Prostate gland (tissue), 2 donors: ENCODE measurements around the gene KRTAP1-3. TPM values are rescaled to one million over a fixed set of nuclear protein-coding genes. Genes with fewer than 3 reads are reported as not detected.
"Not testable (repeated sequence)": the region's sequence is repeated elsewhere in the genome, so short reads cannot be mapped to it uniquely, and the experiment has no call there.

Experiments used
- DNase-seq: peaks from one replicate; pipeline ENCODE4 v3.0.0-alpha.2; 2019; ENCODE audit warnings: low spot score
- H3K27ac ChIP-seq, 2 donors: fragments of 200-600 bp; sonication (generic); 2 replicates each; pipeline ENCODE4 v1.5.1; 2017 to 2019
- H3K27me3 ChIP-seq: fragments of 200-600 bp; sonication (generic); replicated peaks from 2 replicates; pipeline ENCODE4 v1.5.1; 2019; ENCODE audit not compliant: insufficient read depth
- H3K36me3 ChIP-seq, 2 donors: fragments of 200-600 bp; sonication (generic); 1 replicate in 1 of 2; 2 replicates in 1 of 2; pipeline versions ENCODE4 v1.5.1 to v1.8.1; 2017 to 2019
- H3K4me1 ChIP-seq: fragments of 200-600 bp; sonication (generic); replicated peaks from 2 replicates; pipeline ENCODE4 v1.5.1; 2019
- H3K4me3 ChIP-seq, 2 donors: fragments of 200-600 bp; sonication (generic); 2 replicates each; pipeline ENCODE4 v1.5.1; 2017 to 2019
- H3K9me3 ChIP-seq: fragments of 200-600 bp; sonication (generic); 2 replicates; pipeline ENCODE4 v1.5.1; 2017
- CTCF ChIP-seq, 4 experiments: fragments of 200-600 bp in 2 of 4; fragments of 450-650 bp in 2 of 4; sonication (generic) in 2 of 4; IDR thresholded peaks; 1 replicate in 3 of 4; 2 replicates in 1 of 4; pipeline ENCODE4 v1.5.1; 2016 to 2019; ENCODE audit warnings: antibody characterized with exemption in 4 of 4, mild to moderate bottlenecking in 2 of 4, moderate library complexity in 2 of 4
- POLR2A ChIP-seq: fragments of 450-650 bp; IDR thresholded peaks from one replicate; pipeline ENCODE4 v1.6.1; 2016; ENCODE audit warnings: antibody characterized with exemption, mild to moderate bottlenecking
- POLR2AphosphoS5 ChIP-seq: sonication (generic); formaldehyde crosslinking; IDR thresholded peaks from one replicate; pipeline ENCODE4 v1.6.1; 2017; ENCODE audit warnings: antibody characterized with exemption
- WGBS: methylation state at CpG from one replicate; pipeline ENCODE4 v1.1.5; 2018; 5-methylcytosine and 5-hydroxymethylcytosine counted together
- intact Hi-C: fragments of 100-400 bp; cut with DNase I; formaldehyde crosslinking; loops from one replicate; pipeline ENCODE4 v1.14.2; 2022
- total RNA-seq, 2 donors: library from RNA; depleted of rRNA; stranded (reverse); fragments of >200 nt; gene quantifications; one replicate each; pipeline ENCODE4 v1.1.0, GENCODE V29; 2016

The KRTAP1-3 gene
- total RNA-seq, 2 donors from 2014 or later: not detected

DNA sequence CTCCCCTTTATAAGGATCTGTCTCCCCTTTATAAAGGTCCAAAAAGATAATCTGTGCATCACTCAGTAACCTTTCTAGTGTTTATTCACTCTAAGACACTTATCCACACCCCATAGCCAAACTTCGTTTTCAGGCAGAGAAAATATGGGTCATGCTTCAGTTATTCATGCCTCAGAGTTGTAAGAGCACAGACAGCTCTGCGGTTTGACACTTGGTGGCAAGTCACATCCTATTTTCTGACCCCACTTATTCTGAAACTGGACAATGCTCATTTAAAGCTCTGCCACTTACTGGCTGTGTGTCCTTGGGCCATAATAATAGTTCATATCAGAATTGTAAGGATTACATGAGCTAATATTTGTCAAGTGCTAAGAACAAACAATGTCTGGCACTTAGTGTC lies 14.4 kb upstream of the KRTAP1-3 start:
- H3K9me3 ChIP-seq: no peaks in the 10 kb centered on the region
- no peaks in the 10 kb centered on the region for H3K27me3 ChIP-seq
- TF ChIP-seq POLR2AphosphoS5: no peak
- no peak for TF ChIP-seq CTCF (IDR thresholded peaks at IDR 0.05)
- no peak for TF ChIP-seq POLR2A
- H3K27ac ChIP-seq: no peak overlapping the region
- DNase-seq: no peak
- no peaks in the 10 kb centered on the region for H3K4me1 ChIP-seq
- intact Hi-C loops: no loop called here
- H3K4me3 ChIP-seq: no peak overlapping the region
- no peaks in the 10 kb centered on the region for H3K36me3 ChIP-seq
- 68% methylated on average over 2 of the region's 2 CpGs for WGBS

GRCh38 chr17:41048441-41048840 lies 13.8 kb upstream of the KRTAP1-3 start:
- H3K36me3 ChIP-seq: no peaks in the 10 kb centered on the region
- no peaks in the 10 kb centered on the region for H3K27me3 ChIP-seq
- TF ChIP-seq CTCF (IDR thresholded peaks at IDR 0.05): no peak
- TF ChIP-seq POLR2A: no peak
- no peak for TF ChIP-seq POLR2AphosphoS5
- 69% methylated on average over 7 of the region's 7 CpGs for WGBS
- no peak overlapping the region for H3K4me3 ChIP-seq
- H3K9me3 ChIP-seq: no peaks in the 10 kb centered on the region
- no peak overlapping the region for H3K27ac ChIP-seq
- no peak for DNase-seq
- H3K4me1 ChIP-seq: no peaks in the 10 kb centered on the region
- intact Hi-C loops: no loop called here

DNA sequence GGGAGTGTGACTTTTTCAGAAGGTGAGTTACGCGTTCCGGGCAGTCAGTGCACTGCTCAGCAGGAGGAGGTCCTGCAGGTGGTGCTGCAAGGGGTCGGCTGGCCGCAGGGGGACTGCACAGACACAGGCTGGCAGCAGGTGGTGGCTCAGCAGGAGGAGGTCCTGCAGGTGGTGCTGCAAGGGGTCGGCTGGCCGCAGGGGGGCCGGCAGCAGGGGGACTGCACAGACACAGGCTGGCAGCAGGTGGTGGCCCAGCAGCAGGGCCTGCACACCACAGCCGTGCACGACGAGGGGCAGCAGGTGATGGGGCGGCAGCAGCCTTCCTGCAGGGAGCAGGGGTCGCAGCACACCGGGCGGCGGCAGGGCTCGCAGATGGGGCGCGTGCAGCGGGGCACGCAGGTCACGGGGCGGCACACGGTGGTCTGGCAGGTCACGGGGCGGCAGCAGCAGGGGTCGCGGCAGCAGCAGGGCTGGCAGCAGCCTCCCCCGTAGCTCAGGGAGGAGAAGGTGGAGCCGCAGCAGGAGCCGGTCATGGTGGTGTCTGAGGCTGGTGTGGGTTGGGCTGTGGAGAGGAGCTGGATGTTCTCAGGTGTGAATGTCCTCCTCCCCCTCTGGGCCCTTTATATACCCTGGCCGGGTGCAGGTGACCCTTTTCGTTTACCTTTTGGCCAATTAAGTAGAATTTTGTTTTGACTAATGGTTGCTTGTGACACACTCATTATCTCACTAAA lies 12.2 kb upstream of the KRTAP1-3 start, which contains the start of gene KRTAP2-1:
Gene KRTAP2-1 (minus strand): TSS at position 582 of the 731 bp plus-strand sequence. CDS start 49 bp downstream, at position 533.
- intact Hi-C loops, DNase-seq, H3K4me3 ChIP-seq, H3K27me3 ChIP-seq, H3K9me3 ChIP-seq, H3K27ac ChIP-seq, H3K4me1 ChIP-seq, H3K36me3 ChIP-seq: not testable (repeated sequence)
- WGBS: 70% methylated on average over 10 of the region's 33 CpGs

DNA sequence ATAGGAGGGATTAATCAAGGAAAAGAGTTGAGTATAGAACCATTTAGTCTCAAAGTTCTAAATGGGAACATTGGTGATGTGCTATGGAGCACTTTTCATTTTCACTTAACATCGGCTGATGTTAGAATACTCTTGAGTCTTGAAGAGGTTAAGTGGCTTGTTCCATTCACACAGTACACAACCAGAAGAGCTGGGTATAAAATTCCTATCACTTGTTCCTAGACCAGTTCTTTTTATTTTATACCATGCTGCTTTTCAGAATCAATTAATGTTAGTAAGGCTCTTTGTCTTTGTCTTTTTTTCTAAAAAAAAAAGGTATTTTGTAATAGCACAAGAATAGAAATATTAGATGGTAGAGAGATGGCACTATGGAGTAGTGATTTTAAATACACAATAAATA lies 8.3 kb upstream of the KRTAP1-3 start:
- Histone ChIP-seq H3K36me3 (no peaks in the 10 kb centered on the region), H3K4me3 (no peak overlapping the region), H3K27me3 (no peaks in the 10 kb centered on the region), H3K4me1 (no peaks in the 10 kb centered on the region), H3K9me3 (no peaks in the 10 kb centered on the region), H3K27ac (no peak overlapping the region)
- intact Hi-C loops: no loop called here
- DNase-seq: no peak
- 88% methylated on average over 1 of the region's 1 CpG for WGBS
- no peak for TF ChIP-seq POLR2A
- no peak for TF ChIP-seq CTCF (IDR thresholded peaks at IDR 0.05)
- TF ChIP-seq POLR2AphosphoS5: no peak

DNA sequence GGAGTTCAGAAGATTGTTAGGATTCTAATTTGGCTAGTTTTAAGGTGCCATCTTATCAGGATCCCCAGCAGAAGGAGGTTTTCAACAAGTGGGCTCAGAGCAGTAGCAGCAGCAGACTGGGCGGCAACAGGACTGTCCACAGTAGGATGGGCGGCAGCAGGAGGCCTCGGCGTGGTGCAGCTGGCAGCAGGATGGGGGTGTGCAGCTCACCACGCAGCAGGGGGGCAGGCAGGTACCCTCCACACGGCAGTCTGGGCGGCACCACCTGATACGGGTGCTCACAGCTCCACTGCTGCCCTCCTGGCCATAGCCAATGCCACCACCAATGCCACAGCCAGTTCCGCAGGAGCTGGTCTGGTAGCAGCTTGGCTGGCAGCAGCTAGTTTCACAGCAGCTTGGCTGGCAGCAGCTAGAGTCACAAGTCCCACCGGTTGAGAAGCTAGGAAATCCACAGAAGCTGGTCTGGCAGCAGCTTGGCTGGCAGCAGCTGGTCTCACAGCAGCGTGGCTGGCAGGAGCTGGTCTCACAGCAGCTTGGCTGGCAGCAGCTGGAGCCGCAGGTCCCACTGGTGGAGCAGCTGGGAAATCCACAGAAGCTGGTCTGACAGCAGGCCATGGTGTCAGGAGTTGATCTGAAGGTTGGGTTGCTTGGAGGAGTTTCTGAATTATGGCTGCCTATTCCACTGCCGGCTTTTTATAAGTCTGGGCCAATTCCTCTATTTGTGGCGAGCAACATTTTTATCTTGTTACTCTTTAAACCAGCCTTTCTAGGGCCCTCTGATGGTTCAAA lies 6.3 kb upstream of the KRTAP1-3 start, which contains the start of gene KRTAP1-1:
Gene KRTAP1-1 (minus strand): TSS at position 668 of the 789 bp plus-strand sequence. CDS start 53 bp downstream, at position 615.
- 52% methylated on average over 12 of the region's 14 CpGs for WGBS

More for the DNA sequence above, 6.3 kb upstream of the KRTAP1-3 start, which contains the start of gene KRTAP1-1:
- H3K36me3 ChIP-seq, H3K27me3 ChIP-seq, H3K27ac ChIP-seq, H3K4me1 ChIP-seq, H3K9me3 ChIP-seq, H3K4me3 ChIP-seq, intact Hi-C loops: not testable (repeated sequence)
- DNase-seq: peak; percentile 50
